ENCODE results near the gene ATG16L1.

The ATG16L1 gene

DNA sequence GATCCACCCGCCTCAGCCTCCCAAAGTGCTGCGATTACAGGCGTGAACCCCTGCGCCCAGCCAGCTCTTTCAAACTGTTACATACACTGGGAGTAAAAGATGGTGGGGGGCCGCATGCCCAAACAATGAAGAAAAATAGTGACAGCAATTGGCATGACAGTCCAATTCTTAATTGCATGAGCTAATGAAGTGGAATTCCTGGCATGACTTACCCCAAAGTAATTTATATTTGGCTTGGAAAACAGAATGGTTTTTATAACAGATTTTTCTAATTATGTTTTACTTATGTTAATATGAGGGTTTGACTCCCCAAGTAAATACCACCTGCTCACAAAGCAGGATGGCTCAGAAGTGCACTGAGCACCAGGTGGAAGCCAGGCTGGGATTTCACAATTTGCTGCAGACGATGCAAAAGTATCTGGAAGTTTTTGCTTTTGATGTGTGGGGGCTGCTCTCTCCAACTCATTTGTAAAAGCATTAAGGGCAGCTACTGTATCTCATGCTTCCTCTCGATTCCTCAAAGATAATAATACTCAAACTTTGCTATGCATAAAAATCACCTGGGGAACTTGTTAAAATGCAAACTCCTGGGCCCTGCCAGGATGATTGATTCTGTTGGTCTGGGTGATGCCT, 24.0 kb upstream of the ATG16L1 start:
- no peak for DNase-seq (ENCODE audit: low read depth)

- no peak for DNase-seq (ENCODE audit: low read depth)
Observed at GRCh38 chr2:233228376-233228775, 23.1 kb upstream of the ATG16L1 start.

DNA sequence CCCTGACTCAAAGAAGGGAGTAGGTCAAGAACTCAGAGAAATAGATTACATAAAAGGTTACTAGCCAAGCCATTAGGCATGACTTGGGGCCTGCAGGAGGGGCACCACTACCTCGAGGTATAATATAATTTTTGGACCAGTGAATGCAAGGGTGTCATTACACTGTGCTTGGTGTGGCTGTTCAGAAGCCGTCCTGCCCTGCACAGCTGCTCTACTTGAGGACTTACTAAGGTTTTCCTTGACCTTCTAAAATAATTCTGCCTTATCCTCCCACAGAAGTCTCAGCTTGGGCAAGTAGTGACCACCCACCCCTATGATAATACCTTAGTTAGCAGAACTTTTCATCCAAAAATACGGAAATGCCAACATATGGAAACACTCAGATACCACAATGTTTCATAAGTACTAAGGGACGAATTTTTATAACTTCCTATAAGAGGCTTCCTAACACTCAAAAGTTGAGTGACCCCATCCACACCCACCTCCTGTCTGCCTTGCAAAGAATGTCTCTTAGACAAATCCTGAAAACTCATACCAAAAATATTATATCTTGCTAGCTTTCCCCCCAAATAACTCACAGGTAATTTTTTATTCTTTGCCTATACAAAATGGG, 17.7 kb upstream of the ATG16L1 start:
- no peak for DNase-seq (ENCODE audit: low read depth)

DNA sequence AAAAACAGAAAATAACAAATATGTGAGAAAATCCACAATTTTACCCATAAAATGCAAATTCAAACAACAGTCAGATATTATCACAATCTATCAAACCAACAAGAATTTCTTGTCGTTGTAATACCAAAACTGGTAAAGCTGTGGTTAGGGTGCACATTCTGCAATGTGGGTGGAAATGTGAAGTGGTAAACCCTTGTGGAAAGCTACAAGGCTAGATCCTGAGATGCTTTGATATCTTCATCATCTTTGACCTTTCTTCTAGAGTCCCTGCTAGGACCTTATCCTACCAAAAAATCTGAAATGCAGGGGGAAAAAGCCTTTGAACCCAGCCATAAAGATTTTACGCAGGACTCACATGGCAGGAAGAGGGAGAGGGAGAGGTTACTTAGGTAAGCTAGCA, 17.2 kb upstream of the ATG16L1 start:
- DNase-seq (ENCODE audit: low read depth): no peak

DNA sequence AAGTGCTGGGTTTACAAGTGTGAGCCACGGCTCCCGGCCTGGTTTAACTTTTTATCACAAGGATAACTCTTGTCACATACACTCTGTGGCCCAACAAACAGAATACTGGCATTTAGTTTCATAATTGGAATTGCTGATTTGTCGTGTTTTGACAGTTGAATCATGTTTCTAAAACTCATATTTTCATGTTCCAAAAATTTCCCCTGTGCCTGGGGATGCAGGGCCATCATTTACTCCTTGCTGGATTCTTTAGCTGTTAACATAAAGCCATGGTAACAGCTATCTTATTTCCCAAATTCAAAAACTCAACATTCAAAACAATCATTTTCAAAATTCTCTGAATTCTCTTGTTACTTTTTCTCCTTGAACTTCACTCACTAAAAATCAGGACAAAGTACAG, 16.5 kb upstream of the ATG16L1 start:
- DNase-seq (ENCODE audit: low read depth): no peak

- no peak for DNase-seq (ENCODE audit: low read depth)
Observed at GRCh38 chr2:233235977-233236376, 15.5 kb upstream of the ATG16L1 start.

GRCh38 chr2:233236820-233237589, 14.5 kb upstream of the ATG16L1 start:
- DNase-seq (ENCODE audit: low read depth): no peak

GRCh38 chr2:233240897-233241296, 10.6 kb upstream of the ATG16L1 start:
- no peak for DNase-seq (ENCODE audit: low read depth)

DNA sequence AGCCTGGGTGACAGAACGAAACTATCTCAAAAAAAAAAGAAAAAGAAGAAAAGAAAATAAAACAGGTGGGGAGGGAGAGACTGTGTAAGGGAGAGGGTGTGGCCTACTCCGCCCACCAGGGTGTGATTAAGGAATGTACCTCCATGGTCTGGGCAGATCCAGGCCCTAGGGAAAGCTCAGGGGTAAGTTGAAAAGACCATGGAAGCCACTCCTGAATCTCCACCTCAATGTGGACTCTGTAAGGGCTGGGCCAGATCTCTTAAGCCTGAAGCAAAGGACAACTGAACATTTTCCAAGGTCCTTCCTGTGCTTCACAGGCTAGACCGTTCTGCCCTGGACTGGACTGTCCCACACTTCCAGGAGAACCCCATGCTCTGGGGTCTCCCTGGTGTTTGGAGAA, 9.7 kb upstream of the ATG16L1 start:
- DNase-seq (ENCODE audit: low read depth): no peak

DNA sequence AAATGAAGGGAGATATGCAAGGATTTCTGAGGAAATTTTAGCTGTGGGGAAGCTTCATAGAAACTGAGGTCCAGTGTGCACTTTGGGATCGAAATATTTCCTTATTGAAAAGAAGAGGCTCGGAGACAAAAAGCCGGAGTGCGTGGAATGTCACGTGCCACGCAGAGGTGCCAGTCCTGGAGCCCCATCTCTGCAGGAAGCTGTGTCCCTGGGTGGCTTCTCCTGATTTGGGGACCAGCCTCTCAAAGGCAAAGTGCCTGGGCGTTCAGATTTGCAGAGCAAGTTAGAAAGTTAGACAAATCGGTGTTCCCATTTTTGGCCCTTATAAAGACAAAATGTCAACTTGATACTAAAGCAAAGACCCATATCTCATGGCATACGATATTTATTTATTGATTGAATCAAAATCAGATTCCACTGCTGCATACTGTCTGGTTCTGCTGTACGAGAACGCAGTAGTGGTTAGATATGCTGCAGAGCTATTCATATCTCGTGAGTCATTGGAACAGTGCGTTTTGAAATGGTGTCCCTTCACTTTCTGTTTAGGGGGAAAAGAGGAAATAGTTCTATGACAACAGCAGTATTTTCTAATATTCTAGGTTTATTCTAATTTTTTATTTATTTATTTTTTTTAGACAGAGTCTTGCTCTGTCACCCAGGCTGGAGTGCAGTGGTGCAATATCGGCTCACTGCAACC, 9.1 kb upstream of the ATG16L1 start:
- DNase-seq (ENCODE audit: low read depth): no peak

DNA sequence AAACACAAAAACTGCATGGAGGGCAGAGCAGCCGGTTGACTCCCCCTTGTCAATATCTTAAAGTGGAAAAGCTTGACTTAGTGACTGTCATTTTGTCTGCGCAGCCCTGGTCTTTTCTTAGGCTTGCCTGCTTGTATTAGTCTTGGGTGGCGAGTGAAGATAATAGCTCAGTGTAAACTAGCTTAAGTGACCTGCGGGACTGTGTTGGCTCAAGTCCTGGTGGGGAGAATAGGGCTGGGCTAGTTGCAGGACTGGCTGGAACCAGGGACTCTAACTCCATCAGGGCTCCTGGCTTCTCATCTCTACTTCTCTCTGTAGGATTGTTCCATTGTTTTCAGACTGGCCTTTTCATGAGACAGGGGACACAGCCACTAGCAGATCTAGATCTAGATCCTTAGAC, 8.1 kb upstream of the ATG16L1 start:
- no peak for DNase-seq (ENCODE audit: low read depth)

GRCh38 chr2:233244818-233245217, 6.7 kb upstream of the ATG16L1 start:
- no peak for DNase-seq (ENCODE audit: low read depth)

GRCh38 chr2:233245406-233245805, 6.1 kb upstream of the ATG16L1 start:
- no peak for DNase-seq (ENCODE audit: low read depth)

DNA sequence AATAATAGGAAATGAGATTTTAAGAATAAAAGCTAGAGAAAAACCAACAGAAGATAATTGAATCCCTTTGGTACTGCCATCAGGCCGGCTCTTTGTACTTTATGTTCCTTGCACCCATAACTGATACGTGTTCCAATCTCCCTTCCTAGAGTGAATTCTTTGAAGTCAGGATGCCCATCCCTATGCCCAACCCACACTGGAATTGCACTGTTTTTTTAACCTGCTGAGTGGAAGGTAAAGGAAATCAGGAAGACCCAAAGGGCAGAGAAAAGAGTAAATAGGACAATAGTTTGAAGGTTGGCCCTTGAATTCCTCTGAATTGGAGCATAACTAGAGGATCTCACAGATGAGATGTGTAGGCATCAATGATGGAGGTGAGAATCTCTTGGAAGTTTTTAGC, 4.4 kb upstream of the ATG16L1 start:
- no peak for DNase-seq (ENCODE audit: low read depth)

- DNase-seq (ENCODE audit: low read depth): peak; percentile 62
Observed at GRCh38 chr2:233247744-233248143, 3.7 kb upstream of the ATG16L1 start.

DNA sequence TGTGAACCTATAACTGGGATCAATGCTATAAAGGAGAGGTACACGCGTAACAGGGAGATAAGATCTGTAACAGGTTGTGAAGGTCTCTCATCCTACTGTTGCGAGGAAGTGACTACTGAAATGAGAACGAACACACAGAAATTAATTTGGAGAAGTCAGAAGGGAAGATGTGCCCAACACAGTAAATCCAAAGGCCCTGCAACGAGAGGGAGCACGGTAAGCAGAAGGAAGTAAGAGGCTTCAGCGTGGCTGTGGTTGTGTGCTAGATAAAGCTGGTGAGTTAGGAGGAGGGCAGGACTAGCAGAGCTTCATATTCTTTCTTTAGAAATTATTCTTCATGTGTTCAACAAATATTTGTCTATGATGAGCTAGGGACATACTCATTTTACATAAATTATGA, 2.5 kb upstream of the ATG16L1 start:
- no peak for DNase-seq (ENCODE audit: low read depth)

DNA sequence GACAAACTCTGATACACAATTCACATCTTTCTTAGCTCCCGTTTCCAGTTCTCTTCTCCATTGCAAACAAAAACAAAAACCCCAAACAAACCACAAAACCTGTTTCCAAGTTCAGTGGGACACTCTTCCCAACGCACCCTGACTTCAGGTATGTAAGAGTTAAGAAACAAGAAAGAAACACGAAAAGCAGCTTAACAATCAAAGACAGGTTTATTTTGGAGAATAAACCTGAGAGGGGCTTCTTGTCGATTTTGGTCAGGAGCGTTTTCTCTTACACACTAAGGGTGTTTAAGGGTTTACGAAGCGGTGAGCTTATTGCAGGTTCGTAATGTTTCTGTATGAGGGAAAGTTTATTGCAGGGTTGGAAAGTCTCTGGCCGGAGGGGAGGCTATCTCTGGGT, 905 bp upstream of the ATG16L1 start:
- no peak for DNase-seq (ENCODE audit: low read depth)

GRCh38 chr2:233250985-233251305, 528 bp upstream of the ATG16L1 start:
- no peak for DNase-seq (ENCODE audit: low read depth)

DNA sequence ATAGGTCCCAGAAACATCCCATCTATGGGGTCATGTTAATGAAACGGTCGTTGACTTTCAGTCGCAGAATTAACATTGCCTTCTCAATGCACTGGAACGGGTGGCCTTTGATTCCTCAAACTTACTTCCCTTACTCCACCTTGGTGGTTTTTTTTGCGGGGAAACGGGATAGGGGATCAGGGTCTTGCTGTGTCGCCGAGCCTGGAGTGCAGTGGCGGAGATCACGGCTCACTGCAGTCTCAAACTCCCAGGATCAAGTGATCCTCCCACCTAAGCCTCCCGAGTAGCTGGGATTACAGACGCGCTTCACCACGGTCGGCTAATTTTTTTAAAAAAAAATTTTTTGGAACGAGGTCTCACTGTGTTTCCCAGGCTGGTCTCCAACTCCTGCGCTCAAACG, 754 bp downstream of the ATG16L1 start:
- no peak for DNase-seq (ENCODE audit: low read depth)

- DNase-seq (ENCODE audit: low read depth): no peak
Observed at GRCh38 chr2:233255151-233255550, 3.7 kb downstream of the ATG16L1 start.

DNA sequence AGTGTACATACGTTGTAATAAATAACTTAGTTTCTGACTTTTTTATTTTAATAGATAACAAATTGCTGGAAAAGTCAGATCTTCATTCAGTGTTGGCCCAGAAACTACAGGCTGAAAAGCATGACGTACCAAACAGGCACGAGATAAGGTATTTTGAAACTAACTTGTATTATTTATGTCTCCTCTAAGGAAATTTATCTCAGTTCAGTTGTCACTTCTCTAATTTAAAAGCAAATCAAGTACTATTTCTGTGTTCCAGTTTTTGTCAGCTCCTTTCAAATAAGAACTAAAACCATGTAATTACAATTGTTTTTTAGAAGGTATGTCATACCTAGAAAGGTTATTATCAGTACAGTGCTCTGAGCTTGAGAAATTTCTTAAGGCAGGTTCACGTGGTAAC, 4.6 kb downstream of the ATG16L1 start:
- DNase-seq (ENCODE audit: low read depth): no peak

GRCh38 chr2:233258211-233258610, 6.7 kb downstream of the ATG16L1 start:
- DNase-seq (ENCODE audit: low read depth): no peak

DNA sequence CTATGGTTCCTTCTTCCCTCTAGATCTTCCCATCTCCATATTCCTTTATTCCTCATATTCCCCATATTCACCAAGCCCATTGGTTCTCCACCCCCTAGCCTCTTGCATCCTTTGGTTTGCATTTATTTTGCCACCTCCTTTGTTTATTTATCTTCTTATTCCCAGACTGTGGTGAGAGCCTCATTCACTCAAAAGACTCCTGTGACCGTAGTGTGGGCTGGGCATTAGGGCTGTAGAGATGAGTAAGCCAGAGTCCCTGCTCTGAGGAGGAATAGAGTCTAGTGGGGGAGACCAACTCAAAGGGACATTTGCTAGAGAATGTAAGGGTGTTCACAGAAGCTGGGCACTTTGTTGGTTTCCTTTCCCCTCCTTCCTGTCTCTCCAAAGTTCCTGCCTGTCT, 8.3 kb downstream of the ATG16L1 start:
- no peak for DNase-seq (ENCODE audit: low read depth)
